ENCODE results near the gene TOMM7.
"Not testable (repeated sequence)": the region's sequence is repeated elsewhere in the genome, so short reads cannot be mapped to it uniquely, and the experiment has no call there.

Gene TOMM7

GRCh38 chr7:22781230-22781711, 41.4 kb downstream of the TOMM7 start:
- Histone ChIP-seq H3K9me3 (no peaks in the 10 kb centered on the region), H3K4me3 (ENCODE audit: low read depth in 1 of 2, low read length in 1 of 2) (no peak overlapping the region), H3K4me1 (ENCODE audit: control insufficient read depth in 1 of 2, insufficient read depth in 1 of 2, low read depth in 1 of 2, low read length in 1 of 2) (no peaks in the 10 kb centered on the region), H3K27me3 (no peaks in the 10 kb centered on the region), H3K36me3 (no peaks in the 10 kb centered on the region), H3K27ac (no peak overlapping the region)
- no peak for TF ChIP-seq CTCF (IDR thresholded peaks at IDR 0.05)

GRCh38 chr7:22779730-22780323, 42.8 kb downstream of the TOMM7 start:
- not testable (repeated sequence) for H3K9me3 ChIP-seq; H3K27me3 ChIP-seq; H3K4me3 ChIP-seq (ENCODE audit: low read depth in 1 of 2, low read length in 1 of 2)

GRCh38 chr7:22776964-22777363, 45.7 kb downstream of the TOMM7 start:
- Histone ChIP-seq H3K4me1 (ENCODE audit: control insufficient read depth in 1 of 2, insufficient read depth in 1 of 2, low read depth in 1 of 2, low read length in 1 of 2) (no peaks in the 10 kb centered on the region), H3K36me3 (no peaks in the 10 kb centered on the region), H3K27me3 (peaks cover 20% of the 10 kb centered on the region), H3K9me3 (no peaks in the 10 kb centered on the region), H3K27ac (no peak overlapping the region), H3K4me3 (ENCODE audit: low read depth in 1 of 2, low read length in 1 of 2) (no peak overlapping the region)
- no peak for TF ChIP-seq CTCF (IDR thresholded peaks at IDR 0.05)

More at GRCh38 chr7:22779730-22780323, 42.8 kb downstream of the TOMM7 start:
- not testable (repeated sequence) for H3K27ac ChIP-seq; H3K4me1 ChIP-seq (ENCODE audit: control insufficient read depth in 1 of 2, insufficient read depth in 1 of 2, low read depth in 1 of 2, low read length in 1 of 2); H3K36me3 ChIP-seq

- H3K36me3 ChIP-seq = no peaks in the 10 kb centered on the region
- peaks cover 28% of the 10 kb centered on the region for H3K27me3 ChIP-seq
Measured at GRCh38 chr7:22772885-22773284, 49.8 kb downstream of the TOMM7 start.

GRCh38 chr7:22771872-22772228, 50.8 kb downstream of the TOMM7 start:
- no peaks in the 10 kb centered on the region for H3K4me1 ChIP-seq (ENCODE audit: control insufficient read depth in 1 of 2, insufficient read depth in 1 of 2, low read depth in 1 of 2, low read length in 1 of 2)
- peaks cover 28% of the 10 kb centered on the region for H3K27me3 ChIP-seq
- H3K9me3 ChIP-seq = no peaks in the 10 kb centered on the region
- no peak for TF ChIP-seq CTCF (IDR thresholded peaks at IDR 0.05)
- no peaks in the 10 kb centered on the region for H3K36me3 ChIP-seq
- H3K27ac ChIP-seq = no peak overlapping the region
- no peak overlapping the region for H3K4me3 ChIP-seq (ENCODE audit: low read depth in 1 of 2, low read length in 1 of 2)

More at GRCh38 chr7:22772885-22773284, 49.8 kb downstream of the TOMM7 start:
- TF ChIP-seq CTCF (IDR thresholded peaks at IDR 0.05) = no peak
- Histone ChIP-seq H3K27ac (no peak overlapping the region), H3K4me1 (ENCODE audit: control insufficient read depth in 1 of 2, insufficient read depth in 1 of 2, low read depth in 1 of 2, low read length in 1 of 2) (no peaks in the 10 kb centered on the region), H3K4me3 (ENCODE audit: low read depth in 1 of 2, low read length in 1 of 2) (no peak overlapping the region), H3K9me3 (no peaks in the 10 kb centered on the region)

GRCh38 chr7:22771194-22771871, 51.3 kb downstream of the TOMM7 start:
- H3K27ac ChIP-seq = no peak overlapping the region
- H3K4me3 ChIP-seq (ENCODE audit: low read depth in 1 of 2, low read length in 1 of 2) = no peak overlapping the region
- no peak for TF ChIP-seq CTCF (IDR thresholded peaks at IDR 0.05)
- H3K9me3 ChIP-seq = no peaks in the 10 kb centered on the region
- no peaks in the 10 kb centered on the region for H3K36me3 ChIP-seq
- no peaks in the 10 kb centered on the region for H3K4me1 ChIP-seq (ENCODE audit: control insufficient read depth in 1 of 2, insufficient read depth in 1 of 2, low read depth in 1 of 2, low read length in 1 of 2)
- peaks cover 28% of the 10 kb centered on the region for H3K27me3 ChIP-seq

All from neutrophil (primary cell).